RWPE1 (cell line): Measurements from ENCODE around the gene ALDH3A2.
A peak's percentile ranks its signal among the peaks of the same experiment; 100 is the strongest.

Source experiments
- CTCF ChIA-PET: fragments of 350-600 bp; sonication (Branson Sonifier 250); formaldehyde crosslinking; extraction: SDS; loops from one replicate; lab custom pipeline; 2021; lab: Yijun Ruan, JAX
- POLR2A ChIA-PET: fragments of 400-600 bp; formaldehyde crosslinking; extraction: SDS; loops from one replicate; lab custom pipeline; 2020; ENCODE audit warnings: antibody characterized with exemption; ENCODE audit not compliant: low non-redundant PET; lab: Yijun Ruan, JAX
- DNase-seq: peaks from one replicate; pipeline ENCODE4 v3.0.0; 2012; ENCODE audit warnings: low spot score
- H3K27ac ChIP-seq: fragments of 450-650 bp; 2 replicates; pipeline ENCODE4 v1.5.1; 2017
- TF ChIP-seq, protein P1 (sequence below): fragments of 450-650 bp; conservative IDR thresholded peaks from 2 replicates; pipeline ENCODE4 v1.5.1; 2017; ENCODE audit warnings: low read depth, mild to moderate bottlenecking

The ALDH3A2 gene

GRCh38 chr17:19631905-19632304, 16.6 kb upstream of the ALDH3A2 start:
- ChIA-PET CTCF (interaction anchor here (0.6 kb wide), 1 partner anchor 167 kb away, joined by 4 read pairs; no protein-coding TSS in a partner anchor), POLR2A (no interaction called here)
- DNase-seq: no peak
- no peak overlapping the region for H3K27ac ChIP-seq
- TF ChIP-seq, protein P1, sequence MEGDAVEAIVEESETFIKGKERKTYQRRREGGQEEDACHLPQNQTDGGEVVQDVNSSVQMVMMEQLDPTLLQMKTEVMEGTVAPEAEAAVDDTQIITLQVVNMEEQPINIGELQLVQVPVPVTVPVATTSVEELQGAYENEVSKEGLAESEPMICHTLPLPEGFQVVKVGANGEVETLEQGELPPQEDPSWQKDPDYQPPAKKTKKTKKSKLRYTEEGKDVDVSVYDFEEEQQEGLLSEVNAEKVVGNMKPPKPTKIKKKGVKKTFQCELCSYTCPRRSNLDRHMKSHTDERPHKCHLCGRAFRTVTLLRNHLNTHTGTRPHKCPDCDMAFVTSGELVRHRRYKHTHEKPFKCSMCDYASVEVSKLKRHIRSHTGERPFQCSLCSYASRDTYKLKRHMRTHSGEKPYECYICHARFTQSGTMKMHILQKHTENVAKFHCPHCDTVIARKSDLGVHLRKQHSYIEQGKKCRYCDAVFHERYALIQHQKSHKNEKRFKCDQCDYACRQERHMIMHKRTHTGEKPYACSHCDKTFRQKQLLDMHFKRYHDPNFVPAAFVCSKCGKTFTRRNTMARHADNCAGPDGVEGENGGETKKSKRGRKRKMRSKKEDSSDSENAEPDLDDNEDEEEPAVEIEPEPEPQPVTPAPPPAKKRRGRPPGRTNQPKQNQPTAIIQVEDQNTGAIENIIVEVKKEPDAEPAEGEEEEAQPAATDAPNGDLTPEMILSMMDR: no peak

DNA sequence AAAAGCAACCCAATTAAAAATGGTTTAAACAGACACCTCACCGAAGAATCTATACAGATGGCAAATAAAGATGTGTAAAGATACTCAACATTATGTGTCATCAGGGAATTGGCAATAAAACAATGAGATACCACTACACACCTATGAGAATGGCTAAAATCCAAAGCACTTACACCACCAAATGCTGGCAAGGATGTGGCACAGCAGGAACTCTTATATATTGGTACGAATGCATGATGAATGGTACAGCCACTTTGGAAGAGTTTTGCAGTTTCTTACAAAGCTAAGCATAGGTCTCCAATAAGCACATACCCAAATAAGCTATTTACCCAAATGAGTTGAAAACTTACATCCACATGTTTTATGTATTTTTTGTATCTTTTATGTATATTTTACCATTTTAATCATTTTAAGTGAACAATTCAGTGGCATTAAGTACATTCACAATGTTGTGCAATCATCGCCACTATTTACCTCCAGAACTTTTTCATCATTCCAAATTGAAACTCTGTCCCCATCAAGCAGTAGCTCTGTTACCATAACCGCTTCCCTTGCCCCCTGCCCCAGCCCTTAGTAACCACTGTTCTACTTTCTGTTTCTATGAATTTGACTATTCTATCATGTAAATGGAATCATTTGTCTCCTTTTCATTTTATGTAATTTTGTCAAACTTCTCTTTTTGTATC, 6.7 kb upstream of the ALDH3A2 start:
- DNase-seq: no peak
- no peak overlapping the region for H3K27ac ChIP-seq
- POLR2A ChIA-PET: no interaction called here
- TF ChIP-seq, protein P1: no peak
- CTCF ChIA-PET: no interaction called here

DNA sequence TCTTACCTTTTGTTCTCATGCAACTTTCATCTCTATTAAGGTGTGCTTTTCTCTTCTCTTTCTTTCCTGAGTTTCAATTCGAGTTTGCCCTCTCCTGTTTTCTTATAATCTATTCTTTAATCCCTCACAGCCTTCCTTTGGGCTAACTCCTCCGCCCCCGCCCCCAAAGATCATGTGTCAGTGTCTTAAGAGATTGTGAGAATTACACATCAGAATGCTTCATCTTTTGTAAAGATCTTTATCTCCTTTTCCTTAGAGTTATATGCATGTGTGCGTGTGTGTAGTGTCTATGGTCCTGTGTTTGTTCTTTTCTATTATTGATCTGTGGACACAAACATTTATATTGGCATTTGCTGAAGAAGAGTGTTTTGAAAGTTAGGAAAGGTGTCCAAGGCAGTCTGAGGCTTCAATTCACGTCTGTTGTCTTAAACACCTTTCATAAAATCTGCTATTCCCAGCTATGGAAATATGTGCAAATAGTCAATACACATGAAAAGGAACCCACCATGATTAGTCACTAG, 6.1 kb upstream of the ALDH3A2 start:
- TF ChIP-seq, protein P1: no peak
- H3K27ac ChIP-seq: no peak overlapping the region
- no peak for DNase-seq
- CTCF ChIA-PET: no interaction called here
- POLR2A ChIA-PET: no interaction called here

GRCh38 chr17:19644493-19645210, 3.9 kb upstream of the ALDH3A2 start:
- TF ChIP-seq, protein P1: no peak
- no peak overlapping the region for H3K27ac ChIP-seq
- CTCF ChIA-PET: no interaction called here
- POLR2A ChIA-PET: no interaction called here
- no peak for DNase-seq

- CTCF ChIA-PET: interaction anchor here (0.7 kb wide), 1 partner anchor 68 kb away, joined by 3 read pairs; no protein-coding TSS in a partner anchor
- POLR2A ChIA-PET: no interaction called here
- TF ChIP-seq, protein P1: peak; percentile 39; the same call in 1 of the 2 replicates
- no peak overlapping the region; the same call in 1 of the 2 replicates for H3K27ac ChIP-seq
- DNase-seq: no peak
Observed at GRCh38 chr17:19645734-19646201, 2.8 kb upstream of the ALDH3A2 start.

GRCh38 chr17:19646788-19647696, 1.5 kb upstream of the ALDH3A2 start:
- H3K27ac ChIP-seq: peak overlapping the region; percentile 97
- POLR2A ChIA-PET: interaction anchor here (0.6 to 0.8 kb wide), 4 partner anchors 41 to 165 kb away, joined by 3 to 4 read pairs (median 3); no protein-coding TSS in a partner anchor
- TF ChIP-seq, protein P1: no peak
- DNase-seq: no peak
- CTCF ChIA-PET: interaction anchor here (0.7 to 1.8 kb wide), 4 partner anchors 25 to 284 kb away, joined by 3 to 7 read pairs (median 4); partner anchors contain the start of gene B9D1
